Sigmoid colon (tissue), 7 donors: ENCODE results near the gene PRSS22. TPM values are rescaled to one million over a fixed set of nuclear protein-coding genes. Genes with fewer than 3 reads are reported as not detected.

ENCODE experiments used
- DNase-seq: peaks from one replicate; pipeline ENCODE4 v3.0.0-alpha.2; 2019
- H3K27ac ChIP-seq, 4 donors: fragments of 200-600 bp; sonication (generic); one replicate each; pipeline ENCODE4 v1.5.1; 2016 to 2019; ENCODE audit warnings: mild to moderate bottlenecking in 1 of 4
- H3K27me3 ChIP-seq, 3 donors: fragments of 200-600 bp; sonication (generic); one replicate each; pipeline ENCODE4 v1.5.1; 2019; ENCODE audit warnings: mild to moderate bottlenecking in 1 of 3
- H3K36me3 ChIP-seq, 4 donors: fragments of 200-600 bp; sonication (generic); one replicate each; pipeline ENCODE4 v1.5.1; 2016 to 2019
- H3K4me1 ChIP-seq, 4 donors: fragments of 200-600 bp; sonication (generic); one replicate each; pipeline ENCODE4 v1.5.1; 2017 to 2019
- H3K4me3 ChIP-seq, 4 donors: fragments of 200-600 bp; sonication (generic); one replicate each; pipeline ENCODE4 v1.5.1; 2017 to 2019; ENCODE audit warnings: mild to moderate bottlenecking in 2 of 4, moderate library complexity in 1 of 4
- H3K9me3 ChIP-seq, 4 donors: fragments of 200-600 bp in 3 of 4; sonication (generic) in 3 of 4; one replicate each; pipeline versions ENCODE4 v1.5.1 to v1.6.1; 2013 to 2019
- EP300 ChIP-seq, 4 donors: sonication (generic); formaldehyde crosslinking; IDR thresholded peaks; one replicate each; pipeline ENCODE4 v1.6.1; 2017; ENCODE audit warnings: antibody characterized with exemption in 4 of 4
- POLR2A ChIP-seq, 2 donors: fragments of 450-650 bp; IDR thresholded peaks; one replicate each; pipeline ENCODE4 v1.6.1; 2016; ENCODE audit warnings: antibody characterized with exemption in 2 of 2, mild to moderate bottlenecking in 2 of 2, moderate library complexity in 2 of 2
- POLR2AphosphoS5 ChIP-seq, 4 donors: sonication (generic); formaldehyde crosslinking; IDR thresholded peaks; one replicate each; pipeline ENCODE4 v1.6.1; 2017; ENCODE audit warnings: antibody characterized with exemption in 4 of 4
- WGBS, 2 donors: extraction: QIAGEN DNeasy Blood & Tissue Kit; methylation state at CpG; one replicate each; pipeline ENCODE4 v1.1.7; 2013; 5-methylcytosine and 5-hydroxymethylcytosine counted together
- intact Hi-C: fragments of 100-400 bp; cut with DNase I; formaldehyde crosslinking; loops from one replicate; pipeline ENCODE4 v1.15.1; 2023
- polyA plus RNA-seq, 3 donors: library from polyadenylated mRNA; stranded (reverse); fragments of 200-250 nt; gene quantifications; one replicate each; pipeline ENCODE4 v1.2.3, GENCODE V29; 2013
- total RNA-seq, 4 donors: library from RNA; depleted of rRNA; stranded (reverse); fragments of >200 nt; gene quantifications; one replicate each; pipeline ENCODE4 v1.1.0, GENCODE V29; 2016
- TF ChIP-seq, protein P1 (sequence below), 4 experiments: fragments of 450-650 bp in 3 of 4; fragments of 200-600 bp in 1 of 4; IDR thresholded peaks; one replicate each; pipeline ENCODE4 v1.5.1; 2016 to 2019; ENCODE audit warnings: antibody characterized with exemption in 4 of 4, mild to moderate bottlenecking in 3 of 4, moderate library complexity in 2 of 4
- donor health status: healthy with polysubstance abuse.
- donor health status: Bipolar disorder and iron deficiency.
- donor health status: healthy.

PRSS22 gene
- total and polyA plus RNA-seq, 7 donors = 20.8 TPM; not detected in 6

DNA sequence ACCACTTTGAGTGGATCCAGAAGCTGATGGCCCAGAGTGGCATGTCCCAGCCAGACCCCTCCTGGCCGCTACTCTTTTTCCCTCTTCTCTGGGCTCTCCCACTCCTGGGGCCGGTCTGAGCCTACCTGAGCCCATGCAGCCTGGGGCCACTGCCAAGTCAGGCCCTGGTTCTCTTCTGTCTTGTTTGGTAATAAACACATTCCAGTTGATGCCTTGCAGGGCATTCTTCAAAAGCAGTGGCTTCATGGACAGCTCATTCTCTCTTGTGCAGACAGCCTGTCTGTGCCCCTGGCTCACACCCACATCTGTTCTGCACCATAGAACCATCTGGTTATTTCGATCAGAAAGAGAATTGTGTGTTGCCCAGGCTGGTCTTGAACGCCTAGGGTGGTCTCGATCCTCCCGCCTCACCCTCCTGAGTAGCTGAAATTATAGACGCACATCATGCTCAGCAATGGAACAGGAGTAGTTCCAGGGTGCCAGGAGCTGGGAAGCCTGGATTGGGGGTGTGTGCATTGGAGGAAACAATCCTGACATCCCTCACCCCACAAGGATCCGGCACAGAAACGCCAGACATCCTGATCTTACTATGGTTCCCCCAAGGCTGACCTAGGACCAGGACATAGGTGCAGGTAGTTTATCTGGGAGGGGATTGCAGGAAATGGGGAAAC, 36.3 kb downstream of the PRSS22 start:
- no peaks in the 10 kb centered on the region for H3K4me1 ChIP-seq
- peaks cover 0 to 22% (median 10%) of the 10 kb centered on the region in 3 donors for H3K27me3 ChIP-seq
- H3K9me3 ChIP-seq = no peaks in the 10 kb centered on the region
- DNase-seq = peak; percentile 33
- H3K27ac ChIP-seq = no peak overlapping the region
- TF ChIP-seq EP300 (IDR thresholded peaks at IDR 0.05) (no peak), POLR2A (IDR thresholded peaks at IDR 0.05) (no peak), POLR2AphosphoS5 (IDR thresholded peaks at IDR 0.05) (no peak)
- TF ChIP-seq, protein P1, sequence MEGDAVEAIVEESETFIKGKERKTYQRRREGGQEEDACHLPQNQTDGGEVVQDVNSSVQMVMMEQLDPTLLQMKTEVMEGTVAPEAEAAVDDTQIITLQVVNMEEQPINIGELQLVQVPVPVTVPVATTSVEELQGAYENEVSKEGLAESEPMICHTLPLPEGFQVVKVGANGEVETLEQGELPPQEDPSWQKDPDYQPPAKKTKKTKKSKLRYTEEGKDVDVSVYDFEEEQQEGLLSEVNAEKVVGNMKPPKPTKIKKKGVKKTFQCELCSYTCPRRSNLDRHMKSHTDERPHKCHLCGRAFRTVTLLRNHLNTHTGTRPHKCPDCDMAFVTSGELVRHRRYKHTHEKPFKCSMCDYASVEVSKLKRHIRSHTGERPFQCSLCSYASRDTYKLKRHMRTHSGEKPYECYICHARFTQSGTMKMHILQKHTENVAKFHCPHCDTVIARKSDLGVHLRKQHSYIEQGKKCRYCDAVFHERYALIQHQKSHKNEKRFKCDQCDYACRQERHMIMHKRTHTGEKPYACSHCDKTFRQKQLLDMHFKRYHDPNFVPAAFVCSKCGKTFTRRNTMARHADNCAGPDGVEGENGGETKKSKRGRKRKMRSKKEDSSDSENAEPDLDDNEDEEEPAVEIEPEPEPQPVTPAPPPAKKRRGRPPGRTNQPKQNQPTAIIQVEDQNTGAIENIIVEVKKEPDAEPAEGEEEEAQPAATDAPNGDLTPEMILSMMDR (IDR thresholded peaks at IDR 0.05) = no peak
- intact Hi-C loops = no loop called here
- WGBS, 2 donors = 85 to 86% methylated on average over 9 of the region's 9 CpGs
- no peaks in the 10 kb centered on the region for H3K36me3 ChIP-seq
- H3K4me3 ChIP-seq = no peak overlapping the region

DNA sequence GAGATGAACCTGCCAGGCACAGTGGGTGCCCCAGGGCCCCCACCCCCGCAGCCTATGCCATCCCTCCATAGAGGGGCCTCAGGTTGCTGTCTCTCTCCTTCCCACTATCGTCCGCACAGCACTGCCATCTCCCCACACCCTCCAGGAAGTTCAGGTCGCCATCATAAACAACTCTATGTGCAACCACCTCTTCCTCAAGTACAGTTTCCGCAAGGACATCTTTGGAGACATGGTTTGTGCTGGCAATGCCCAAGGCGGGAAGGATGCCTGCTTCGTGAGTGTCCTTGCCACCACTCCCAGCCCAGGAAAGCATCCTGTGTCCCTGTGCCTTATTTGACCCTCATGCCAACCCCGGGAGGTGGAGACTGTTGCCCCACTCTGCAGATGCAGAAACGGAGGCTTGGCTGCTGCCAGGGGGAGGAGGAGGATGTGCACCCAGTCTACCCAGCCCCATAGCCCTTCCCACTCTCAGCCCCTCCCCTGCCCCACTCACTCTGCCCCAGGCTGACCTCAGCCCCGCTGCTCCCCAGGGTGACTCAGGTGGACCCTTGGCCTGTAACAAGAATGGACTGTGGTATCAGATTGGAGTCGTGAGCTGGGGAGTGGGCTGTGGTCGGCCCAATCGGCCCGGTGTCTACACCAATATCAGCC, 37.0 kb downstream of the PRSS22 start:
- WGBS, 2 donors = 87% methylated on average over 14 of the region's 14 CpGs
- Histone ChIP-seq H3K4me1 (no peaks in the 10 kb centered on the region), H3K36me3 (no peaks in the 10 kb centered on the region), H3K27ac (no peak overlapping the region), H3K9me3 (no peaks in the 10 kb centered on the region), H3K4me3 (no peak overlapping the region), H3K27me3 (peaks cover 0 to 29% (median 16%) of the 10 kb centered on the region in 3 donors)
- DNase-seq = peak; percentile 45
- no peak for TF ChIP-seq POLR2A (IDR thresholded peaks at IDR 0.05)
- TF ChIP-seq EP300 (IDR thresholded peaks at IDR 0.05) = no peak
- intact Hi-C loops = no loop called here

DNA sequence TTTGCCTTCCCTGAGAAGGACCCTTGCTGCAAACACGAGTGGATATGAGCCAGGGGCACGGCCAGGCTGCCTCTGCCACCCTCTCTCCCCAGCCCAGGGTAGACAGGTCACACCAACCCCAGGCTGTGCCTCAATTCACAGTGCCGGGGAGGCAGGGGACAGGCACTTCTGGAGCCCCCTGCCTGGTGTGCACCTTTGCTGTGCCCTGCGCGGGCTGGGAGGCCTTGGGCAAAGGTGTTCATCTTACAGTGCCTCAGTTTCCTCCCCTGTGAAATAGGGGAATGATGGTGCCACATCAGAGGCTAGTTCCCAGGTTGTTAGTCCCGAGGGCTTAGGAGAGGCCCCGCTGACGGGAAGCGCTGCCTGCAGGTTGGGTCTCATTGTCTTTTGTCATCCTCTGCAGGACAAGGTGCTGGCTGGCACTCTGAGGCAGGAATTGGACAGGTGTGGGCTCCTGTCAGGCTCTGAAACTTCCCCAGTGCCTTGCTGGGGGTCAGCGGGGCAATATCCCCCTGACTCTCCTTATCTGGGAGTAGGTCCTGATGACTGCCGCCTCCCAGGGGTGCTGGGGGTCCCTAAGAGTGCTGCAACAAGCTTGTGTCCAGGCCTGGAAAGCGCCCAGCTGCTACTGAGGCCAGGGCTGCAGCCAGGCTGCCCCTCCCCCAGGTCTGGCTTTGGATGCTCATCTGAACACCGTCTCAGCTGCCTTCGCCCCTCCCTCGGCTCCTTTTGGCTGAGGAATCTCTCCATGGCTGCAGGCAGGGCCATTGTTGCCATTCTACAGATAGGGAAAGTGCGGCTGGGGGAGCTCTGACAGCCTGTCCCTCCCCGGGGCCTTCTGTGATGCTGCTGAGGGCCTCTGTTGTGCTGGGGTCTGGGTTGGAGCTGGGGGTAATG, 37.8 kb downstream of the PRSS22 start:
- H3K36me3 ChIP-seq = no peaks in the 10 kb centered on the region
- H3K27me3 ChIP-seq = peaks cover 0 to 37% (median 22%) of the 10 kb centered on the region in 3 donors
- TF ChIP-seq, protein P1 (IDR thresholded peaks at IDR 0.05) = no peak
- TF ChIP-seq POLR2AphosphoS5 (IDR thresholded peaks at IDR 0.05) = no peak
- TF ChIP-seq EP300 (IDR thresholded peaks at IDR 0.05) = no peak
- TF ChIP-seq POLR2A (IDR thresholded peaks at IDR 0.05) = no peak
- no peaks in the 10 kb centered on the region for H3K4me1 ChIP-seq
- 78 to 81% methylated on average over 17 of the region's 17 CpGs for WGBS, 2 donors
- no peak overlapping the region for H3K4me3 ChIP-seq
- intact Hi-C loops = no loop called here
- peak; percentile 55 for DNase-seq
- no peak overlapping the region for H3K27ac ChIP-seq
- no peaks in the 10 kb centered on the region for H3K9me3 ChIP-seq

DNA sequence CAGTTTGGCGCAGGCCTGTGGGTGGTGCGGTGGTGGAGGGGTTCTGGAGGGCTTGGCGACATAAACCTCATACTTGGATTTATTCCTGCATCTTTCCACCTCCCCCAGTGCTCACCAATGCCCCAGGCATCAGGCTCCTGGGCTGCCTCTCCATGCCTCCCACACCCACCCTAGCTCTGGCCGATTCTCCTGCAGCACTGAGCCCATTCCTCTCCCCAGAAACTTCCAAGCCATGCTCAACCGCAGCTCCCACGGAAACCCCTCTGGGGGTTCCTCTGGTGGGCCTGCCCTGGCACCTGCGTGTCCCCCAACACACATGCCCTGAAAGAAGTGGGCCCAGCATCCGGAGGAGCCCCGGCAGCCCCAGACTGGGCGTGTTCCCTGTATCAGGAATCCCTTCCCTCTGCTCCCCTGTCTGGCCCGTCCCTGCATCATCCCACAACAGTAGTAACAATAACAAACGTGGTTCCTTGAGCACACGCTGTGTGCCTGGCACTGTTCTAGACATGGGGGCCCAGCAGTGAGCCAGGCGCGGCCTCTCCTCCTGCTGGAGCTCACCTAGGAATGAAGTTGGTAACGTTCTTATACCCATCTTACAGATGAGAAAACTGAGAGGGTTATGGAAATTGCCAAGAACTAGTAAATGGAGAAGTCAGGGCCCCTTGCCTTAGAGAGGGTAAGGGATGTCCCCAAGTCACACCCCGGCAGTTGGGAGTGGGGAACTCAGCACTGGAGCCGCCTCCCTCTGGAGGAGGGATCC, 38.6 kb downstream of the PRSS22 start:
- H3K27ac ChIP-seq = no peak overlapping the region
- H3K27me3 ChIP-seq = peaks cover 0 to 44% (median 22%) of the 10 kb centered on the region in 3 donors
- H3K4me1 ChIP-seq = no peaks in the 10 kb centered on the region
- peak; percentile 39 for DNase-seq
- TF ChIP-seq POLR2AphosphoS5 (IDR thresholded peaks at IDR 0.05) (no peak), POLR2A (IDR thresholded peaks at IDR 0.05) (no peak), EP300 (IDR thresholded peaks at IDR 0.05) (no peak)
- TF ChIP-seq, protein P1 (IDR thresholded peaks at IDR 0.05) = no peak
- no peak overlapping the region for H3K4me3 ChIP-seq
- no peaks in the 10 kb centered on the region for H3K36me3 ChIP-seq
- intact Hi-C loops = no loop called here
- H3K9me3 ChIP-seq = no peaks in the 10 kb centered on the region
- WGBS, 2 donors = 89 to 91% methylated on average over 18 of the region's 18 CpGs
